Caco-2 (cell line): ENCODE results near the gene HPS5. TPM values are rescaled to one million over a fixed set of nuclear protein-coding genes. Genes with fewer than 3 reads are reported as not detected.
"Not testable (repeated sequence)": the region's sequence is repeated elsewhere in the genome, so short reads cannot be mapped to it uniquely, and the experiment has no call there.

Source experiments
- BruUV-seq: library from RNA; stranded (reverse); fragments of 400-500 nt; replicated peaks from 2 replicates; lab custom pipeline; 2021; lab: Mats Ljungman, UMichigan
- CTCF ChIA-PET: fragments of 300-600 bp; sonication (Branson Sonifier 250); formaldehyde crosslinking; loops from one replicate; lab custom pipeline; 2022; ENCODE audit warnings: antibody characterized with exemption; lab: Charles Lee
- POLR2A ChIA-PET: fragments of 300-600 bp; sonication (Branson Sonifier 250); formaldehyde crosslinking; loops from one replicate; lab custom pipeline; 2022; ENCODE audit warnings: antibody characterized with exemption; lab: Charles Lee
- DNase-seq, 2 experiments: peaks; one replicate each; pipeline versions ENCODE4 v3.0.0 to v3.0.0-alpha.2; 2020 to 2022
- H3K27me3 ChIP-seq: replicated peaks from 2 replicates; pipeline ENCODE4 v1.6.0; 2011; ENCODE audit warnings: low read length; ENCODE audit not compliant: control insufficient read depth, insufficient read depth
- H3K36me3 ChIP-seq: 2 replicates; pipeline ENCODE4 v1.5.1; 2011; ENCODE audit warnings: low read length; ENCODE audit not compliant: control insufficient read depth, insufficient read depth
- H3K4me1 ChIP-seq: fragments of 250-450 bp; sonication (Bioruptor Pico); 2 replicates; pipeline ENCODE4 v1.5.1; 2020; ENCODE audit warnings: mild to moderate bottlenecking
- H3K4me3 ChIP-seq: 2 replicates; pipeline ENCODE4 v1.5.1; 2011; ENCODE audit warnings: low read depth, mild to moderate bottlenecking, control low read depth, low read length
- H3K9me3 ChIP-seq: fragments of 250-450 bp; sonication (Bioruptor Pico); 2 replicates; pipeline ENCODE4 v1.5.1; 2020; ENCODE audit warnings: mild to moderate bottlenecking, moderate library complexity
- H3K27ac Mint-ChIP-seq: one replicate; pipeline ENCODE4 v1.8.0; 2022; ENCODE audit warnings: mixed read lengths; ENCODE audit not compliant: unreplicated experiment
- H3K27me3 Mint-ChIP-seq: one replicate; pipeline ENCODE4 v1.8.0; 2022; ENCODE audit warnings: mixed read lengths; ENCODE audit not compliant: insufficient read depth, unreplicated experiment
- H3K36me3 Mint-ChIP-seq: one replicate; pipeline ENCODE4 v1.8.0; 2022; ENCODE audit warnings: mild to moderate bottlenecking, mixed read lengths; ENCODE audit not compliant: insufficient read depth, unreplicated experiment
- H3K4me1 Mint-ChIP-seq: one replicate; pipeline ENCODE4 v1.8.0; 2022; ENCODE audit warnings: low read depth, mixed read lengths; ENCODE audit not compliant: unreplicated experiment
- H3K4me3 Mint-ChIP-seq: one replicate; pipeline ENCODE4 v1.8.0; 2022; ENCODE audit warnings: mild to moderate bottlenecking, moderate library complexity, mixed read lengths; ENCODE audit not compliant: unreplicated experiment
- H3K9me3 Mint-ChIP-seq: one replicate; pipeline ENCODE4 v1.8.0; 2022; ENCODE audit warnings: mixed read lengths; ENCODE audit not compliant: unreplicated experiment
- intact Hi-C: fragments of 100-400 bp; cut with micrococcal nuclease; formaldehyde crosslinking; loops from one replicate; pipeline ENCODE4 v1.10.0; 2022; ENCODE audit not compliant: unreplicated experiment
- total RNA-seq: library from RNA; stranded (reverse); gene quantifications from 2 replicates; pipeline ENCODE4 v1.2.3, GENCODE V29; 2022
- TF ChIP-seq, protein P1 (sequence below), 2 experiments: fragments of 200-600 bp in 1 of 2; IDR thresholded peaks; 1 replicate in 1 of 2; 2 replicates in 1 of 2; pipeline versions ENCODE4 v1.5.1 to v1.8.0; 2011 to 2022; ENCODE audit warnings: antibody characterized with exemption in 1 of 2, control low read depth in 1 of 2, inconsistent platforms in 1 of 2, low read depth in 1 of 2, low read length in 1 of 2, mild to moderate bottlenecking in 1 of 2, moderate library complexity in 1 of 2; ENCODE audit not compliant: insufficient read depth in 1 of 2, severe bottlenecking in 1 of 2, unreplicated experiment in 1 of 2

The HPS5 gene
- total RNA-seq, 1 experiment from 2014 or later = 17.5 TPM

DNA sequence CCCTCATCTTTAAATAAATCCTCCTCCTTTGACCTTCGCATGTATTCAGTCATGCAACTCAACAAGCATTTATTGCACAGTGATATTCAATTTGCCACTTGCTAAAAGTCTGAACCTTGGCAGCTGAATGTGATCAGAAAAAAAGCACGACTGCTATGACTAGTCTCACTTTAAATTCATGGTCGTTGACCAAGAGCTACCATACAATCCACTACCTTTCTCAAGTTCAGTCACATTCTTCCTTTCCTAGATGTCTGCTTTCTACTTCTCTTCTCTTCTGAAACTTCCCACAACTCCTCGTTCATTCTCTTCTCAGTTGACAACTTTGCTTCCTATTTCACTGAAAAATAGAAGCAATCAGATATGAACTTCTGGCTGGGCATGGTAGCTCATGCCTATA lies 57.9 kb downstream of the HPS5 start:
- H3K27ac Mint-ChIP-seq = no peak overlapping the region
- no peaks in the 10 kb centered on the region for H3K36me3 Mint-ChIP-seq
- DNase-seq = no peak
- H3K4me1 ChIP-seq = peaks cover 24% of the 10 kb centered on the region
- intact Hi-C loops = no loop called here
- H3K27me3 ChIP-seq = no peaks in the 10 kb centered on the region
- H3K27me3 Mint-ChIP-seq = no peaks in the 10 kb centered on the region
- peaks cover 7% of the 10 kb centered on the region for H3K4me1 Mint-ChIP-seq
- TF ChIP-seq, protein P1, sequence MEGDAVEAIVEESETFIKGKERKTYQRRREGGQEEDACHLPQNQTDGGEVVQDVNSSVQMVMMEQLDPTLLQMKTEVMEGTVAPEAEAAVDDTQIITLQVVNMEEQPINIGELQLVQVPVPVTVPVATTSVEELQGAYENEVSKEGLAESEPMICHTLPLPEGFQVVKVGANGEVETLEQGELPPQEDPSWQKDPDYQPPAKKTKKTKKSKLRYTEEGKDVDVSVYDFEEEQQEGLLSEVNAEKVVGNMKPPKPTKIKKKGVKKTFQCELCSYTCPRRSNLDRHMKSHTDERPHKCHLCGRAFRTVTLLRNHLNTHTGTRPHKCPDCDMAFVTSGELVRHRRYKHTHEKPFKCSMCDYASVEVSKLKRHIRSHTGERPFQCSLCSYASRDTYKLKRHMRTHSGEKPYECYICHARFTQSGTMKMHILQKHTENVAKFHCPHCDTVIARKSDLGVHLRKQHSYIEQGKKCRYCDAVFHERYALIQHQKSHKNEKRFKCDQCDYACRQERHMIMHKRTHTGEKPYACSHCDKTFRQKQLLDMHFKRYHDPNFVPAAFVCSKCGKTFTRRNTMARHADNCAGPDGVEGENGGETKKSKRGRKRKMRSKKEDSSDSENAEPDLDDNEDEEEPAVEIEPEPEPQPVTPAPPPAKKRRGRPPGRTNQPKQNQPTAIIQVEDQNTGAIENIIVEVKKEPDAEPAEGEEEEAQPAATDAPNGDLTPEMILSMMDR (IDR thresholded peaks at IDR 0.05; ENCODE audit: insufficient read depth in 1 of 2, low read depth in 1 of 2, low read length in 1 of 2, severe bottlenecking in 1 of 2, unreplicated experiment in 1 of 2) = no peak
- no TSS peak for BruUV-seq
- CTCF ChIA-PET = no interaction called here
- no peak overlapping the region for H3K4me3 Mint-ChIP-seq
- POLR2A ChIA-PET = no interaction called here
- no peaks in the 10 kb centered on the region for H3K9me3 ChIP-seq
- H3K4me3 ChIP-seq = no peak overlapping the region
- H3K9me3 Mint-ChIP-seq = no peaks in the 10 kb centered on the region
- H3K36me3 ChIP-seq = no peaks in the 10 kb centered on the region

DNA sequence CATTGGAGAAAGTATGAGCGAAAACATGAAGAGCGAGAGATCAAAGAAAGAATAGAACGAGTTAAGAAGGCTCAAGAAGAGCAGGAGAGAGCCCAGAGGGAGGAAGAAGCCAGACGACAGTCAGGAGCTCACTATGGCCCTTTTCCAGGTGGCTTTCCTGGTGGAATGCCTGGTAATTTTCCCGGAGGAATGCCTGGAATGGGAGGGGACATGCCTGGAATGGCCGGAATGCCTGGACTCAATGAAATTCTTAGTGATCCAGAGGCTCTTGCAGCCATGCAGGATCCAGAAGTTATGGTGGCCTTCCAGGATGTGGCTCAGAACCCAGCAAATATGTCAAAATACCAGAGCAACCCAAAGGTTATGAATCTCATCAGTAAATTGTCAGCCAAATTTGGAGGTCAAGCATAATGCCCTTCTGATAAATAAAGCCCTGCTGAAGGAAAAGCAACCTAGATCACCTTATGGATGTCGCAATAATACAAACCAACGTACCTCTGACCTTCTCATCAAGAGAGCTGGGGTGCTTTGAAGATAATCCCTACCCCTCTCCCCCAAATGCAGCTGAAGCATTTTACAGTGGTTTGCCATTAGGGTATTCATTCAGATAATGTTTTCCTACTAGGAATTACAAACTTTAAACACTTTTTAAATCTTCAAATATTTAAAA lies 59.1 kb downstream of the HPS5 start:
- H3K27me3 ChIP-seq, H3K9me3 Mint-ChIP-seq, CTCF ChIA-PET, H3K27ac Mint-ChIP-seq, H3K36me3 Mint-ChIP-seq, H3K4me3 ChIP-seq, H3K4me3 Mint-ChIP-seq, intact Hi-C loops, BruUV-seq, POLR2A ChIA-PET, H3K9me3 ChIP-seq, DNase-seq, H3K27me3 Mint-ChIP-seq, H3K36me3 ChIP-seq, H3K4me1 Mint-ChIP-seq: not testable (repeated sequence)
- H3K4me1 ChIP-seq = peaks cover 26% of the 10 kb centered on the region

DNA sequence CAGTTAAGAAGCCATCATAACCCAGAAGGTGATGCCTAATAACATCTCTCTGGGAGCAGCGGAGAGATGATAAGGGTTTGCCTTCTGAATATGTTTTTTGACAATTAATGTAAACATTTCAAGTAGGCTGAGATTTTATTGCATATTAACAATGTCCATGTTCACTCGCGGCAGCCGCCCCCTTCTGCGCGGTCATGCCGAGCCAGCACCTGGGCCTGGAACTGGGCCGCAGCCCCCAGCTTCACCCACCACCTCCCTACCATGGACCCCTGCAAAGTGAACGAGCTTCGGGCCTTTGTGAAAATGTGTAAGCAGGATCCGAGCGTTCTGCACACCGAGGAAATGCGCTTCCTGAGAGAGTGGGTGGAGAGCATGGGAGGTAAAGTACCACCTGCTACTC lies 60.2 kb downstream of the HPS5 start:
- Histone ChIP-seq H3K4me3 (no peak overlapping the region), H3K36me3 (no peaks in the 10 kb centered on the region), H3K4me1 (peaks cover 26% of the 10 kb centered on the region), H3K27me3 (no peaks in the 10 kb centered on the region), H3K9me3 (no peaks in the 10 kb centered on the region)
- Mint-ChIP-seq H3K4me3 (no peak overlapping the region), H3K4me1 (peaks cover 7% of the 10 kb centered on the region), H3K9me3 (no peaks in the 10 kb centered on the region), H3K36me3 (no peaks in the 10 kb centered on the region), H3K27ac (no peak overlapping the region), H3K27me3 (no peaks in the 10 kb centered on the region)
- ChIA-PET POLR2A (no interaction called here), CTCF (no interaction called here)
- TF ChIP-seq, protein P1 (IDR thresholded peaks at IDR 0.05; ENCODE audit: insufficient read depth in 1 of 2, low read depth in 1 of 2, low read length in 1 of 2, severe bottlenecking in 1 of 2, unreplicated experiment in 1 of 2) = no peak
- BruUV-seq = no TSS peak
- intact Hi-C loops = no loop called here
- DNase-seq = no peak
